OCI-LY3 (cell line): ENCODE measurements around the gene CST7.

Experiments
- H2AFZ ChIP-seq: fragments of 200-600, 300-600 bp; shearing (Covaris generic); 2 replicates; pipeline ENCODE4 v1.6.0; 2014; ENCODE audit warnings: antibody characterized with exemption, low read depth, low read length
- H3K27ac ChIP-seq: fragments of 200-600, 300-600 bp; sonication (generic); 2 replicates; pipeline ENCODE4 v1.5.1; 2014; ENCODE audit warnings: mild to moderate bottlenecking, low read length, moderate library complexity, mixed read lengths
- H3K27me3 ChIP-seq: fragments of 200-600, 300-600 bp; sonication (generic); 2 replicates; pipeline ENCODE4 v1.6.1; 2014; ENCODE audit warnings: low read depth, low read length, mixed read lengths
- H3K36me3 ChIP-seq: fragments of 200-600, 300-600 bp; sonication (generic); replicated peaks from 2 replicates; pipeline ENCODE3; 2014; ENCODE audit warnings: low read depth, low read length, mixed read lengths
- H3K4me1 ChIP-seq: fragments of 300-600, 200-600 bp; sonication (generic); 2 replicates; pipeline ENCODE4 v1.6.1; 2014; ENCODE audit warnings: low read length, mixed read lengths
- H3K4me2 ChIP-seq: fragments of 200-600, 300-600 bp; sonication (generic); 2 replicates; pipeline ENCODE4 v1.6.1; 2014; ENCODE audit warnings: low read length, mixed read lengths
- H3K4me3 ChIP-seq: fragments of 300-600, 200-600 bp; sonication (generic); 2 replicates; pipeline ENCODE4 v1.5.1; 2014; ENCODE audit warnings: antibody characterized with exemption, mild to moderate bottlenecking, low read length, moderate library complexity
- H3K79me2 ChIP-seq: fragments of 300-600, 200-600 bp; shearing (Covaris generic); 2 replicates; pipeline ENCODE4 v1.6.1; 2014; ENCODE audit warnings: mild to moderate bottlenecking, low read length, mixed read lengths
- H3K9ac ChIP-seq: fragments of 300-600, 200-600 bp; shearing (Covaris generic); 2 replicates; pipeline ENCODE4 v1.6.0; 2014; ENCODE audit warnings: mild to moderate bottlenecking, low read length, moderate library complexity
- H3K9me3 ChIP-seq: fragments of 200-600, 300-600 bp; shearing (Covaris generic); 2 replicates; pipeline ENCODE4 v1.6.1; 2014; ENCODE audit warnings: low read length, mixed read lengths; ENCODE audit not compliant: insufficient read depth
- H4K20me1 ChIP-seq: fragments of 200-600, 300-600 bp; sonication (generic); 2 replicates; pipeline ENCODE4 v1.6.1; 2016; ENCODE audit warnings: low read length, mixed read lengths; ENCODE audit not compliant: insufficient read depth
- EZH2phosphoT487 ChIP-seq: fragments of 200-600 bp; shearing (Covaris generic); IDR thresholded peaks from 2 replicates; pipeline ENCODE4 v1.6.1; 2018; ENCODE audit warnings: antibody characterized with exemption, mixed run types, low read depth
- TF ChIP-seq, protein P1 (sequence below): fragments of 200-600, 300-600 bp; sonication (generic); IDR thresholded peaks from 2 replicates; pipeline ENCODE4 v1.5.1; 2014; ENCODE audit warnings: antibody characterized with exemption, low read length, low read depth

CST7 gene

DNA sequence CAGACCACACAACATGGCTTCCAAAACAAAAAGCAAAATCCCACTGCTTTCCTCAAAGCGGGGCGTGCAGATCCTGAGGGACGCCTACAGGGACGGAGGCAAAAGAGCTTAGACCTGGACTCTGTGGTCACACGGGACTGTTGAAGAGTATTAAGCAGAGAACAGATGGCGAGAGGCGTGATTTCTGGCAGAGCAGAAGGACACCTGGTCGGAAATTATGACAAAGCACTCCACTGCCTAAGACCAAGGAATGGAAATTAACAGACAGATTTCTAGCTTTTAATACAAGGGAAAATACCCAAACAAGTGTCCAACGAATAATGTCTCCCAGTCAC lies 15.4 kb downstream of the CST7 start:
- peaks cover 17% of the 10 kb centered on the region for H3K4me1 ChIP-seq
- H3K4me3 ChIP-seq, result no peak overlapping the region
- no peaks in the 10 kb centered on the region for H3K27me3 ChIP-seq
- no peaks in the 10 kb centered on the region for H3K9me3 ChIP-seq
- H3K36me3 ChIP-seq, result peaks cover 43% of the 10 kb centered on the region
- H3K79me2 ChIP-seq, result no peaks in the 10 kb centered on the region
- H3K27ac ChIP-seq, result no peak overlapping the region
- H2AFZ ChIP-seq, result no peak overlapping the region
- H4K20me1 ChIP-seq, result no peaks in the 10 kb centered on the region; the same call in 1 of the 2 replicates
- H3K9ac ChIP-seq, result no peak overlapping the region
- TF ChIP-seq EZH2phosphoT487, result no peak
- TF ChIP-seq, protein P1, sequence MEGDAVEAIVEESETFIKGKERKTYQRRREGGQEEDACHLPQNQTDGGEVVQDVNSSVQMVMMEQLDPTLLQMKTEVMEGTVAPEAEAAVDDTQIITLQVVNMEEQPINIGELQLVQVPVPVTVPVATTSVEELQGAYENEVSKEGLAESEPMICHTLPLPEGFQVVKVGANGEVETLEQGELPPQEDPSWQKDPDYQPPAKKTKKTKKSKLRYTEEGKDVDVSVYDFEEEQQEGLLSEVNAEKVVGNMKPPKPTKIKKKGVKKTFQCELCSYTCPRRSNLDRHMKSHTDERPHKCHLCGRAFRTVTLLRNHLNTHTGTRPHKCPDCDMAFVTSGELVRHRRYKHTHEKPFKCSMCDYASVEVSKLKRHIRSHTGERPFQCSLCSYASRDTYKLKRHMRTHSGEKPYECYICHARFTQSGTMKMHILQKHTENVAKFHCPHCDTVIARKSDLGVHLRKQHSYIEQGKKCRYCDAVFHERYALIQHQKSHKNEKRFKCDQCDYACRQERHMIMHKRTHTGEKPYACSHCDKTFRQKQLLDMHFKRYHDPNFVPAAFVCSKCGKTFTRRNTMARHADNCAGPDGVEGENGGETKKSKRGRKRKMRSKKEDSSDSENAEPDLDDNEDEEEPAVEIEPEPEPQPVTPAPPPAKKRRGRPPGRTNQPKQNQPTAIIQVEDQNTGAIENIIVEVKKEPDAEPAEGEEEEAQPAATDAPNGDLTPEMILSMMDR, result no peak
- H3K4me2 ChIP-seq, result no peak overlapping the region

DNA sequence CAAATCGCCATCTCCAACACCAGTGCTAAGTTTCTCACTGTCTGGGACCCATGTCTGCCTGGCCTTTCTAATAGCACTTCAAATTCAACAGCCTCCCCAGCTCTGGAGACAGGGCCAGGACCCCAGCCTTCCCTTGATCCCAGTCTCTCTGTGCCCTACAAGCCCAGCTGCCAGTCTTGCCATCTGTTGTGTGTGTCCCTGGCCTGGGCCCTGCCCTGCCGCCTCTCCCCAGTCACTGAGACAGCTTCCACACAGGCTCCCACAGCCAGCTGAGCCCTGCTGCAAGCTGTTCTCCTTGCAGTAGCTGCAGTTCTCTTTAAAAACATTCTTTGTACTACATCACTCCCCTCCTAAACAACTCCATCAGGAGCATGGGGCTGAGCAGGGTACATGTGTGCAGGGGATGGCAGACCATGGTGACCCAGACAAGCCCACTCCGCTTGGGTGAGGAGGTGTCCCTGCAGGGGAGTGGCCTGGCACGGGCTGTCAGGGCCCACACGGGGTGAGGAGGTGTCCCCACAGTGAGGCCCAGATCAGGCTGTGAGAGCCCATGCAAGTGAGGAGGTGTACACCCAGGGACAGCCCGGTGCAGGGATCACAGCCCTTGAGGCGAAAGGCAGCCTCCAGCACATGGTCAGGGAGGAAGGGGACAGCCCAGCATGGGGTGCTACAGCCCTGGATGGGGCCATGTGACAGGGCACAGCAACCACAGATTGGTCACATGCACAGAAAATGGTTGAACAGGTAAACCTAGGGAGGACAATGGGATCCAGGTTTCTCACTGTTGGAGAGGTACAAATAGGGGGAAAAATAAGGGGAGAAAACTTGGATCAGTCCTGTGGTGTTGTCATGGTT lies 16.2 kb downstream of the CST7 start:
- Histone ChIP-seq H4K20me1 (no peaks in the 10 kb centered on the region; the same call in 1 of the 2 replicates), H3K36me3 (peaks cover 48% of the 10 kb centered on the region), H3K27ac (no peak overlapping the region), H3K27me3 (no peaks in the 10 kb centered on the region), H3K9me3 (no peaks in the 10 kb centered on the region), H3K9ac (no peak overlapping the region), H3K4me3 (no peak overlapping the region), H3K4me2 (no peak overlapping the region), H2AFZ (no peak overlapping the region), H3K79me2 (no peaks in the 10 kb centered on the region), H3K4me1 (peaks cover 26% of the 10 kb centered on the region)
- TF ChIP-seq EZH2phosphoT487, result no peak
- TF ChIP-seq, protein P1, result no peak

DNA sequence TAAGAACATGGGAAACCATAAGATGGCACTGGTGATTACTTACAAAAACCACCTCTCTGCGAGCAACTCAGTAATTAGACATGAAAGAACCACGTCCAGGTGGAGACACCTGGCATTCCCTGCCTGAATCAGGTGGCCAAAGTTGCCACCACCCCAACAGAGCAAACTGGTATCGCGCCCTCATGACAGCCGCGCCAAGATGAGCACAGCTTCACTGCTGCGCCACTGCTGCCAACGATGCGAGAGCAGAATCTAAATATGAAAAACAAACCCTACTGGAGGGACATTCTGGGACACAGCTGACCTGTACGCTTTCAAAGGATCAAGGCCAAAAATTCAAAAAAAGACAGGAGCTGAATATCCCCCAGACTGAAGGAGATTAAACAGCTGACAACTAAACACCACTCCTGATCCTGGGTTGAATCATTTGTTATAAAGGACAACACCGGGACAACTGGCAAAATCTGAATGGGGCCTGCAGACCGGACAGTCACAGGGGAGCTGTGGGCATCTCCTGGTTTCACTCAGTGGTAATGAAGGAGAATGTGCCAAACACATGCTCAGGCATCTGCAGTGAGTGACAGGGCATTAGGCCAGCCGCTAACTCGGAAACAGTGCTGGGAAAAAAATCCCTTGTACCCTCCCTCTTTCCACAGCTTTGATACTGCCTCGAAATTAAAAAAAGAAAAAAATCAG lies 17.4 kb downstream of the CST7 start:
- Histone ChIP-seq H3K27ac (no peak overlapping the region), H3K9me3 (no peaks in the 10 kb centered on the region), H4K20me1 (no peaks in the 10 kb centered on the region; the same call in 1 of the 2 replicates), H2AFZ (no peak overlapping the region), H3K27me3 (no peaks in the 10 kb centered on the region), H3K4me3 (no peak overlapping the region), H3K36me3 (peaks cover 46% of the 10 kb centered on the region), H3K4me2 (no peak overlapping the region), H3K9ac (no peak overlapping the region), H3K4me1 (peaks cover 37% of the 10 kb centered on the region), H3K79me2 (no peaks in the 10 kb centered on the region)
- TF ChIP-seq EZH2phosphoT487, result no peak
- TF ChIP-seq, protein P1, result no peak

DNA sequence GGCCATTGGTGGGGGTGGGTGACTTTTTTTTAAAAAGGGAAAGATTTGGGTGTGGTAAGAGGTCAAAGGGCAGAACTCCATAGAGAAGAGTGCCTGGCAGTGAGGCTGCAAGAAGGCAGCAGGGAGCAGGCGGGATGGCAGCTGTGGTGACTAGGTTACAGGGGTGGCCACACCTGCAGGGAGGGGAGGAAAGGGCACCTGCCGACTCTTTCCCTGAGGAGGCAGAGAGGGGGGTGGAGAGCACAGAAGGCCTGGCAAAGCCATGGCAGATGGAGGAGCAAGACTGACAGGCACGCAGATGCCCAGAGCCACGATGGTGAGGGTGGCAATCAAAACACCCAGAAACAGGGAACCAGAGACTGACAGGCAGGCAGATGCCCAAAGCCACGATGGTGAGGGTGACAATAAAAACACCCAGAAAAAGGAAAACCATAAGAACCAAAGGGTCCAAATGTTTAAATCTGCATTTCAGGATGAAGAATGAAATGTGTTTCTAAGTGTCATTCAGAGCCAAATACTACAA lies 19.3 kb downstream of the CST7 start:
- Histone ChIP-seq H3K36me3 (peaks cover 53% of the 10 kb centered on the region), H3K9me3 (no peaks in the 10 kb centered on the region)

More for the DNA sequence above, 19.3 kb downstream of the CST7 start:
- no peaks in the 10 kb centered on the region for H3K27me3 ChIP-seq
- H3K9ac ChIP-seq, result no peak overlapping the region
- H2AFZ ChIP-seq, result no peak overlapping the region
- peak overlapping the region; percentile 29 for H3K27ac ChIP-seq
- no peaks in the 10 kb centered on the region for H3K79me2 ChIP-seq
- peaks cover 40% of the 10 kb centered on the region for H3K4me1 ChIP-seq
- no peaks in the 10 kb centered on the region for H4K20me1 ChIP-seq
- H3K4me3 ChIP-seq, result no peak overlapping the region
- TF ChIP-seq, protein P1, result no peak
- no peak for TF ChIP-seq EZH2phosphoT487
- H3K4me2 ChIP-seq, result 0 out of 2 replicates have a peak overlapping the region, but pooled peaks have one; percentile 8
